MM.1S (cell line): Measurements from ENCODE around the gene HPCAL1.

Source experiments
- DNase-seq: peaks from one replicate; pipeline ENCODE4 v3.0.0-alpha.2; 2015
- H2AFZ ChIP-seq: fragments of 300-600 bp; sonication (generic); 2 replicates; pipeline ENCODE4 v1.6.0; 2016; ENCODE audit warnings: antibody characterized with exemption, low read length
- H3F3A ChIP-seq: fragments of 300-600 bp; sonication (generic); 2 replicates; pipeline ENCODE4 v1.6.1; 2016; ENCODE audit warnings: mild to moderate bottlenecking, antibody characterized with exemption, low read length, moderate library complexity, mixed read lengths; ENCODE audit not compliant: insufficient read depth
- H3K27ac ChIP-seq: fragments of 300-600 bp; sonication (generic); 2 replicates; pipeline ENCODE4 v1.5.1; 2016; ENCODE audit warnings: mild to moderate bottlenecking, low read length
- H3K27me3 ChIP-seq: fragments of 300-600 bp; sonication (generic); replicated peaks from 2 replicates; pipeline ENCODE4 v1.6.0; 2016; ENCODE audit warnings: low read length; ENCODE audit not compliant: insufficient read depth
- H3K36me3 ChIP-seq: fragments of 300-600 bp; sonication (generic); replicated peaks from 2 replicates; pipeline ENCODE4 v1.6.1; 2016; ENCODE audit warnings: mild to moderate bottlenecking, low read length, mixed read lengths; ENCODE audit not compliant: insufficient read depth
- H3K4me1 ChIP-seq: fragments of 300-600 bp; sonication (generic); 2 replicates; pipeline ENCODE4 v1.6.1; 2016; ENCODE audit warnings: low read length, mixed read lengths
- H3K4me2 ChIP-seq: fragments of 300-600 bp; sonication (generic); 2 replicates; pipeline ENCODE4 v1.6.0; 2016; ENCODE audit warnings: low read depth, low read length
- H3K4me3 ChIP-seq: fragments of 300-600 bp; sonication (generic); 2 replicates; pipeline ENCODE4 v1.5.1; 2016; ENCODE audit warnings: low read length, mixed read lengths
- H3K79me2 ChIP-seq: fragments of 300-600 bp; sonication (generic); 2 replicates; pipeline ENCODE4 v1.6.1; 2016; ENCODE audit warnings: mixed run types, low read length, mixed read lengths
- H3K9ac ChIP-seq: fragments of 300-600 bp; sonication (generic); 2 replicates; pipeline ENCODE4 v1.6.1; 2016; ENCODE audit warnings: low read length, mixed read lengths
- H3K9me2 ChIP-seq: fragments of 300-600 bp; sonication (generic); replicated peaks from 2 replicates; pipeline ENCODE4 v1.6.1; 2016; ENCODE audit warnings: mild to moderate bottlenecking, low read length, mixed read lengths; ENCODE audit not compliant: insufficient read depth
- H3K9me3 ChIP-seq: fragments of 300-600 bp; sonication (generic); replicated peaks from 2 replicates; pipeline ENCODE4 v1.6.1; 2016; ENCODE audit warnings: mild to moderate bottlenecking, low read length, mixed read lengths; ENCODE audit not compliant: insufficient read depth
- H4K20me1 ChIP-seq: fragments of 300-600 bp; sonication (generic); 2 replicates; pipeline ENCODE4 v1.6.1; 2016; ENCODE audit warnings: mild to moderate bottlenecking, low read length, moderate library complexity, mixed read lengths; ENCODE audit not compliant: insufficient read depth
- CTCF ChIP-seq: fragments of 300-600 bp; sonication (generic); IDR thresholded peaks from 2 replicates; pipeline ENCODE4 v1.5.1; 2016; ENCODE audit warnings: antibody characterized with exemption, low read length, mixed read lengths
- EZH2 ChIP-seq: fragments of 300-600 bp; sonication (generic); optimal IDR thresholded peaks from 2 replicates; pipeline ENCODE3; 2017; ENCODE audit warnings: low read depth, mild to moderate bottlenecking, antibody characterized with exemption, low read length, mixed read lengths
- EZH2phosphoT487 ChIP-seq: fragments of 300-600 bp; sonication (generic); IDR thresholded peaks from 2 replicates; pipeline ENCODE4 v1.6.1; 2018; ENCODE audit warnings: antibody characterized with exemption, low read length

Gene HPCAL1

GRCh38 chr2:10302479-10303180 is at the start of gene HPCAL1:
HPCAL1 (plus strand) TSS chr2:10302904; CDS start chr2:10419758, 116,854 bp downstream.
- H3K4me3 ChIP-seq, result peak within 1 kb of the TSS; percentile 87
- peak within 1 kb of the TSS; percentile 63; the same call in 1 of the 2 replicates for H3K27ac ChIP-seq
- H2AFZ ChIP-seq, result peak within 1 kb of the TSS; percentile 87
- H3K27me3 ChIP-seq, result no peaks in the 10 kb centered on the region
- peak within 1 kb of the TSS; percentile 74 for H3K9ac ChIP-seq
- DNase-seq, result peak; percentile 93
- H3K4me1 ChIP-seq, result 0 out of 2 replicates have a peak, but pooled peaks cover 4% of the 10 kb centered on the region
- no peaks in the 10 kb centered on the region for H3K9me2 ChIP-seq
- no peak for TF ChIP-seq EZH2
- TF ChIP-seq CTCF, result peak; percentile 51
- H3K36me3 ChIP-seq, result no peaks in the 10 kb centered on the region
- peaks cover 12% of the 10 kb centered on the region; the same call in 1 of the 2 replicates for H4K20me1 ChIP-seq
- peaks cover 47% of the 10 kb centered on the region for H3K79me2 ChIP-seq
- H3K9me3 ChIP-seq, result no peaks in the 10 kb centered on the region
- peaks cover 20% of the 10 kb centered on the region for H3F3A ChIP-seq
- H3K4me2 ChIP-seq, result peak within 1 kb of the TSS; percentile 99

GRCh38 chr2:10253596-10254372 is 48.9 kb upstream of the HPCAL1 start:
- H3K27me3 ChIP-seq, result no peaks in the 10 kb centered on the region
- no peak for TF ChIP-seq CTCF
- no peak for TF ChIP-seq EZH2phosphoT487
- no peak for TF ChIP-seq EZH2
- H3K4me2 ChIP-seq, result no peak overlapping the region
- H3K36me3 ChIP-seq, result no peaks in the 10 kb centered on the region
- DNase-seq, result no peak
- H3K9ac ChIP-seq, result no peak overlapping the region
- H4K20me1 ChIP-seq, result no peaks in the 10 kb centered on the region
- no peaks in the 10 kb centered on the region for H3K4me1 ChIP-seq
- no peak overlapping the region for H3K27ac ChIP-seq
- no peaks in the 10 kb centered on the region for H3K9me3 ChIP-seq
- H3K9me2 ChIP-seq, result no peaks in the 10 kb centered on the region
- H3K79me2 ChIP-seq, result no peaks in the 10 kb centered on the region
- no peak overlapping the region for H2AFZ ChIP-seq
- no peak overlapping the region for H3K4me3 ChIP-seq
- H3F3A ChIP-seq, result no peaks in the 10 kb centered on the region

- no peak overlapping the region for H2AFZ ChIP-seq
- H3K4me1 ChIP-seq, result no peaks in the 10 kb centered on the region
- DNase-seq, result no peak
- H3K4me3 ChIP-seq, result no peak overlapping the region
- H3F3A ChIP-seq, result no peaks in the 10 kb centered on the region
- H3K36me3 ChIP-seq, result no peaks in the 10 kb centered on the region
- no peaks in the 10 kb centered on the region for H3K27me3 ChIP-seq
- H3K79me2 ChIP-seq, result no peaks in the 10 kb centered on the region
- H3K4me2 ChIP-seq, result no peak overlapping the region
- H3K9me2 ChIP-seq, result no peaks in the 10 kb centered on the region
- TF ChIP-seq EZH2phosphoT487 (no peak), EZH2 (no peak), CTCF (no peak)
- H3K9me3 ChIP-seq, result no peaks in the 10 kb centered on the region
- H3K9ac ChIP-seq, result no peak overlapping the region
- H3K27ac ChIP-seq, result no peak overlapping the region
- H4K20me1 ChIP-seq, result no peaks in the 10 kb centered on the region
These were observed 48.1 kb upstream of the HPCAL1 start for GRCh38 chr2:10254373-10255188.
